Activated CD8-positive, alpha-beta memory T cell treated with anti-CD3 and anti-CD28 coated beads for 24 hours (primary cell): ENCODE data around the gene PRMT3.
"Not testable (repeated sequence)": the region's sequence is repeated elsewhere in the genome, so short reads cannot be mapped to it uniquely, and the experiment has no call there.

Experiments used
- DNase-seq: peaks from one replicate; pipeline ENCODE4 v3.0.0-alpha.2; 2020

The PRMT3 gene

DNA sequence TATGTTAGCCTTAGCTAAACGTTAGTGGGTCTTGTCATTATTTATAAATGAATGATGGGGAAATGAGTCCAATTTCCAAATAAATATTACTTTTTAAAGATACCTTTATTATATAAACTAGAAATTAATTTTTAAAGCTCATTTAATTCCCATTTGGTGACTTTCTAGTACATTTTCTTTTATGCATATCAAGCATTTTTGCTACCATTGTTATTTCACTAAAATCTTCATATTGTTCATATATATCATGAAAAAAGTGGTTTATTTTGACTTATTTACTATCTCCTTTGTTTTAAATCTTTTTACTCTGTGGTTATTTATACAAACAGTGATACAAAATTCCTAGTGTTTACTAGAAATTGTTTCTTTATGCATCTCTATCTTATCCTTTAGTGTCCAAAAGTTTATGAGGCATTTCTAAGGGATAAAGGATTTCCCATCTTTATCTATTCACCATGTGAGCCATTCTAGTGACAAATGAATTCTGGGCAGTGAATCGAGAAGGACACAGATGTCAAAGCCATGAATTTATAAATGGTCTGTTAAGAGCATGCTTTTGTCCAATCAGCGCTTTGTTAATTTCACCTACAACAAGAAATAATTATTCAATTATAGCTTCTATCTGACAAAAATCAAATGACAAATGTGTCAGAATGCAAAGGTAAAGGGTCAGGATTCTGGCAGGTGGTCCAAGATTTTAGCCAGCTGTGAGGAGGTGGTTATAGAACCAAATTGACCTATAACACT lies 70.6 kb downstream of the PRMT3 start:
- DNase-seq: no peak

DNA sequence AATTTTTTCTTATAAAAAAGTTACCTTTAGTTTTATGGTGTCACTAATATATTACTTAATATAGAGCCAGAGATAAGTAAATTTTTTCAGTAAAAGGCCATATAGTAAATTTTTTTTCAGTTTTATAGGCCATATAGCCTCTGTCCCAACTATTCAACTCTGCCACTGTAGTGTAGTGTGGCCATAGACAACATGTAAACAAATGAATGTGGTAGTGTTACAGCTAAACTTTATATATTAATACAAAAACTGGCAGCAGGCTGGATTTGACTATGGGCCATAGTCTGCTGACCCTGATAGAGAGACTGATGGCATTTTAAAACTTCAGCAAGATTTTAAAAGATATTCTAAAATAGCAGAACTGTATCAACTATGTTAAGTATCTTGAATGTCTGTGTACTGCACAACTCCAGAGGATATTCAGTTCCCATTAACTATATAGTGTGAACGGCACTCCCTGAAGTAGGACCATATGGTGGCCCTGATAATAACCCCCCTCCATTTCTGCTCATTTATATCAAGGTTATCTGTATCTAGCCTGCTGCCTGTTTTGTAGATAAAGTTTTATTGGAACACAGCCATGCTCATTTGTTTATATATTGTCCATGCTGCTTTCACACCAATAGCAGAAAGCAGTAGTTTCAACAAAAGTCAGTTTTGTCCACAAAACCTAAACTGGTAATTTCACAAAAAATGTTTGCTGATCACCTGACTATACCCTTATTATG lies 71.6 kb downstream of the PRMT3 start:
- no peak for DNase-seq

DNA sequence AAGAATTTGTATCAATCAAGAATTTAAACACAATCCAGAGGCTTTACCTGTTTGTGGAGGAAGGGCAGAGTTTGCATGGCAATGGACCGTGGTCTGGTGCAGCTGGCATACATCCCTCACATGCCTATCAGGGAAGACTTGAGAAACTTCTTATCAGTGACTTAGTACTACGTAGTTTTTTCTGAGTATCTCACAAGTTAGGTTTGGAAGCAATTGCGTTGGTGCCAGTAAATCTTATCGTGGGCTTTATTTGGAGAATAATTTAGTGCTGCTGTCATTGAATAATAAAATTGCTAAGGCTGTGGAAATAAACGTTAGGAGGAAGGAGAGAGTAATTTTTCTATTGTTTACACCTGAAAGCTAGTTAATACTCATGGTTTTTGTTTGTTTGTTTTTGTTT lies 72.3 kb downstream of the PRMT3 start:
- DNase-seq: no peak

DNA sequence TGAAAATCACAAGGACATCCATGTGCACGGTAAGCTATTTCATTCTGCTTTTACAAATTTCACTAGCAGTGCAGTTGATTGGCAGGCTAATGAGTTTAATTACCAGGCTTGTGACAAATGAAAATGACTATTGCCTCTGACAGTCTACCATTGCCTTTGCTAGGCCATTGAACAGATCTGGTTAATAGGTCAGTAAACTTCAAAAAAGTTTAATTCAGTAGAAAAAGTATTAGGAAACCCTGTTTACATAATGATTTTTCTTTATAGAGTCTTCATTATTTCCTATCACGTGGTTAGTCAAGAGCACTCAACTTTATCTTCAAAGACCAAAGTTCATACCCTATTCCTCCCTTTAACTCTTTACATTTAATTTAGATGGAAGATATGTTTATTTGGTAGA lies 77.0 kb downstream of the PRMT3 start:
- no peak for DNase-seq

DNA sequence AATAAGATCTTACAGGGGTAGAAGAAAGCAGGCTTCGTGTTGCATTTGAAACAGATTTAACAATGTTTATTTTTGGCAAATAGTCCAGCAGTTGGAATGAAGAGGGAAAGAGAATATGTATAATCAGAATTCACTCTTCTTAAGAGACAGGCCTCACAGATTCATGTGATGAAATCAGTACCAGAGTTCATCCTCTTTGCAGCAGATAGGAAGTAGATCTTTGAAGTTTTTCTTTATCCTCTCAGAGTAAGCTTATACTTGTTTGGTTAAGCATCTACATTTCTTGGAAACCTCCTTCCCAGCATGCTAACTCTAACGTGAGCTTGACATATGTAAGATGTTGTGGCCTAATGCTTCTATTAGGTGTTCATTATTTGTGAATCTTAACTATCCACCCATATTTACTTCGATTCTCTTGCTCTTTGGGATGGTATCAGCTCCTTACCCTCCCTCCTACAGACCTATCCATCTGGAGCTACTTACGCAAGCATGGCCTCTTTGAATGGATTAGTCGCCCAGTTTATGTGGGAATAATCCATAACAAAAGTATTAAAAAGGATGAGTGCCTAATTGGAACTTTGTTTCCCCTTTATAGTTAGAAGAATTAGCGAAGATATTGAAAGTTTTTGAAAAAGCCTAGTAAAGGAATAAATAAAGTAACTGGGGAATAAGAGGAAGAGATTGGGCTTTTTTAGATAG lies 80.1 kb downstream of the PRMT3 start:
- DNase-seq: no peak

DNA sequence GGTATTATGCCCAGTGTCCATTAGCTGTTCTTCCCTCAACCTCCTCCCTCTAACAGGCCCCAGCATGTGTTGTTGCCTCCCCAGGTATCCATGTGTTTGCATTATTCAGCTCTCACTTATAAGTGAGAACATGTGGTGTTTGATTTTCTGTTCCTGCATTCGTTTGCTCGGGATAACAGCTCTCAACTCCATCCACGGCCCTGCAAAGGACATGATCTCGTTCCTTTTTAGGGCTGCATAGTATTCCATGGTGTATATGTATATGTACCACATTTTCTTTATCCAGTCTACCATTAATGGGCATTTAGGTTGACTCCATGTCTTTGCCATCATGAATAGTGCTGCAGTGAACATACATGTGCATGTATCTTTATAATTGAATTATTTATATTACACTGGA lies 82.8 kb downstream of the PRMT3 start:
- DNase-seq: no peak

DNA sequence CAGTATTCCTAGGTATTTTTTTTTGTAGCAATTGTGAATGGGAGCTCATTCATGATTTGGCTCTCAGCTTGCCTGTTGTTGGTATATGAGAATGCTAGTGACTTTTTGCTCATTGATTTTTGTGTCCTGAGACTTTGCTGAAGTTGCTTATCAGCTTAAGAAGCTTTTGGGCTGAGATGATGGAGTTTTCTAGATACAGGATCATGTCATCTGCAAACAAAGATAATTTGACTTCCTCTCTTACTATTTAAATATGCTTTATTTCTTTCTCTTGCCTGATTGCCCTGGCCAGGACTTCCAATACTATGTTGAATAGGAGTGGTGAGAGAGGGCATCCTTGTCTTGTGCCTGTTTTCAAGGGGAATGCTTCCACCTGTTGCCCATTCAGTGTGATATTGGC lies 84.4 kb downstream of the PRMT3 start:
- not testable (repeated sequence) for DNase-seq

DNA sequence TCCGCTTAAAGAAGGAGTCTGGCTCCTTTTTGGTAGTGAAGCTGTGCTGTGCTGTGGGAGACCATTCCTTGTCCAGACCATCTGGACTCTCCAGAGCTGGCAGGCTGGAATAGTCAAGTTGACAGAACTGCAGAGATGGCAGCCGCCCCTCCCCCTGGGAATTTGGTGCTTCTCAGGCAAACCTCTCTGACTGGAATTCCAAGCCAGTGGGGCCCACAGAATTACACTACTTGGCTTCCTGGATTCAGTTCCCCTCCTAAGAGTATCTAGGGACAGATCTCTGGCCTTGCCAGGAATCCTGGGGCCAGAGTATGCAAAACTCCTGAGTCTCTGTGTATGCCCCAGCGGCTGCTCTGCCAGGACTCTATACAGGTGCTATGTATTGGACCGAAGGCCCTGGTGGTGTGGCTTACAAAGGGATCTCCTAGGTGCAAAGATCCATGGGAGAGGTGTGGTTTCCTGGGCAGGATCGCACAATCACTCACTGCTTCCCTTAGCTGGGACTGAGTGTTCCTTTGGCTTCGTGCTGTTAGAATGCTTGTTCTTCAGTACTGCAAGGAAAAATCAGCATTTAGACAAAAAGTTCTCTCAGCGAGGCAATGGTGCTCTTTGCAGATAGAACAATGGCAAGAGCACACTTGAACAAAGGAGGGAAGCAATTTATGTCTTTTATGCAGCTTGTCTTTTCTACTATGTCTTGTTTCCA lies 86.8 kb downstream of the PRMT3 start:
- no peak for DNase-seq

DNA sequence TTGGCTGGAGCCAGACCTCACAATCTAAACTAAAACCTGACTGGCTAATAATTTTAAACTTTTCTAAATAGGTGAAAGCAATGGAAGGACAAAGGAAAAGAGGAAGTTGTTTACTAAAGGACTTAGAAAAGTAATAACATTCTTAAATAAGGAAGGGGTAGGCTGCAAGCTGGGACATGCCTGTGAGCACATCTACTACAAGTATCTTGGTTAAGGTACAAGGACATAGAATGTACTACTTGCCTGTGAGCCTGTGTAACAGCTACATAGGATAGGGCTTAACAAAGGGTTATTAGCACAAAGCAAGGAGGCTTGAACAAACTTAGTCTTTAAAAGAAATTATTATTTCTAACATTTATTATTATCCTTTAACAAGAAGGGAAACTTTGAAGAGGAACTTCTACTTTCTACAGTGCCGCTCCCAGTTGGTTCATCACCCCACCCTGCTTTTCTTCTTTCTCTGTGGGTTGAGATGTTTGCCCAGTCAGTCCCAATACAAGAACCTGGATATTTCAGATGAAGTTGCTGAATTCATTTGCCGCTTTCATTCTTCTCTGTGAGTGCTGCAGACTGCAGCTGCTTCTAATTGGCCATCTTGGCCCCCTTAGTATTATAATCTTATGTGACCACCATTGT lies 87.5 kb downstream of the PRMT3 start:
- no peak for DNase-seq

DNA sequence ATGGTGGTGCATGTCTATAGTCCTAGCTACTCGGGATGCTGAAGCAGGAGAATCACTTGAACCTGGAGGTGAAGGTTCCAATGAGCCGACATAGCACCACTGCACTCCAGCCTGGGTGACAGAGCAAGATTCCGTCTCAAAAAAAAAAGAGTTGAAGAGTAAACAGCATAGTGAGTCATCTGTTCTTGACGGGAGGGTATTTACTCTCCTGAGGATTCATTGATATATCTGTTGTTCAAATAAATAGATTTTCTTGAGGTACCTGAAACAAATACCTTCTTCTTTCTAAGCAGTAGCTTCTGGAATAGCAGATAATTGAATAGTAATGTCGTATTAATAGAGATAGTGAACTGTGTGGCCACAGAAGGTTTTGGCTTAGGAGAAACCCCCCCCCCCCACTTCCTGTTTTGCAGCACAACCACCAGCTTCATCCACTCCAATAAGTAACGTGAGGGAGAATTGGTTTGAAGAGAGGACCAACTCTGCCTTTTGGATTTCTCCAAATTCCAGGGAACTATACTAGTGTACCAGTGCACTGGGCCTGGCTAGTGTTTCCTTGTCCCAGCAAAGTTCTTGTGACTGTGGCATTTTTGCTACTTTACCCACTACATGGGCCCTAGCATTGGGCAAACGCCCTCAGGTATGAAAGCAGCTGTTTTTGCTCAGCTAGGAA lies 90.0 kb downstream of the PRMT3 start:
- DNase-seq: no peak

DNA sequence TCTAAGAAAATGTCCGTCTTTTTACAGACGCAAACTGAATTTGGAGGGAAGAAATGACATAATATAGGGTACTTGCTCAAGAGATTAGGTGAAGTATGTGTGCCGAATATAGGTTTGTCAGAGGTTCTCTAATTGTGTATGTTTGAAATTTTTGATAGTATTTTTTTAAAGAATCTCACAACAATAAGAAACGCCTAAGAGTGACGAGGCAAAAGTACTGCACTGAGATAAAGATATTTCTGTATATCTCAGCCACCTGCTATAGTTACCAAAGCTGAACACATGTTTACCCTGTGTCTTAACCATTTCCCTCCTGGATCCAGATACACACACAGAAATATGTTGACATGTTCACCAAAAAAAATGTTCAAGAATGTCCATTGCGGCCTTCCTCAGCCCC lies 92.0 kb downstream of the PRMT3 start:
- no peak for DNase-seq

DNA sequence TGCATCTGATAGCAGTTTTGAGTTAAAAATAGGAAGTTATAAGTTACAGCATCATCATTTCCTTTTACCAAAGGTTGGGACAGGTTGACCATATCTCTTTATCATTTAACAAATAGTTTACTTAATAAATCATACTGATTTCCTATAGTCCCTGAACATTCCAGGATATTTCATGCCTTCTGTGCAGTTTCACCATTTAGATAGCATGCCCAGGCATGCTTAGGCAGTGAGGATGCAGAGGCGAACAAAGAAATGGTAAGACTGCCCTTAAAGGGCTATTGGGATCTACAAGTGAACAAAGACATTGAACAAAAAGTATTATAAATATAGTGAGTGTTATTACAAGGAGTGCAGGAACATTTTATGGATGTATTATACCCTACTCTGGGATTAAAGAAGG lies 96.4 kb downstream of the PRMT3 start:
- no peak for DNase-seq

DNA sequence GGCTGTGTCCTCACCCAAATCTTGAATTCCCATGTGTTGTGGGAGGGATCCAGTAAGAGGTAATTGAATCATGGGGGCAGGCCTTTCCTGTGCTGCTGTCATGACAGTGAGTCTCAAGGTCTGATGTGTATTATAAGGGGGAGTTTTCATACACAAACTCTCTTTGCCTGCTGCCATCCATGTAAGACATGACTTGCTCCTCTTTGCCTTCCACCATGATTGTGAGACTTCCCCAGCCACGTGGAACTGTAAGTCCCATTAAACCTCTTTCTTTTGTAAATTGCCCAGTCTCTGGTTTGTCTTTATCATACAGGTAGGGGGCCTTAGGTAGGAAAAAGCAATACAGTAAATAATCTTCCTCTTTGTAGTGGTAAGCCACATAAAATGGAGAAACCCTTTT lies 96.9 kb downstream of the PRMT3 start:
- not testable (repeated sequence) for DNase-seq

DNA sequence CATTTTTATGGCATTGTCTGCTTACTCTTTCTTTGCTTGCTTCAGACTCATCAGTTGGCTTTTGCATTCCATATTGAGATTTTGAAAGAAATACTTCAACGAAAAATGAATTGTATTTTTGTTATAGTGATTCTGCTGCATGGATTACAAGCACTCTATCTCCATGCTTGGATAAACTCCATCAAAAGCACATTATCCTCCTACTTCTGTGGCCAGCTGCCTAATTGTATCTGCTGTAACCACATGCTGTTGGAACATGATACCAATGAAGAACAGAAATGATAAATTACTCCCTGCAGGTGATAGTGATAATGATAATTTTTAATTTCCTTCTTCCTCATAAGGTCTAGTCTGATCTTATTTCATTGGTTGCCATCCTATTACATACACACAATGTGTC lies 100.8 kb downstream of the PRMT3 start:
- no peak for DNase-seq

DNA sequence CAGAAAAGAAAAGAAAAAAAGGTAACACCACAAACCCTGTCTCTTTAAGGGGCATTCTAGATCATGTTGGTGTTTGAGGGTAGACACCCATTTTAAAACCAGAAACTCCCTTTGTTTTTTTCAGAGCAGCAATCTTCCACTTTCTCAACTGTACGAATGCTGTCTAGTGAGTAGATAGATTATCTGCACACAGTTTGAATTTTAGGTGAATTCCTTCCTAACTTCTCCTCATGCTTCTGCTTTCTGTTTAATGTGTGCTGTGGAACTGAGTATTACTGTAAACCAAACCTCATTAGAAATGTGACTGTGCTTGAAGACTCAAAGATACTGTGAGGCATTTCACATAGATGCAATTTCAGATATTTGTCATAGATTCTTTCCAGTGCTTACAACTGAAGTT lies 102.4 kb downstream of the PRMT3 start:
- DNase-seq: no peak

DNA sequence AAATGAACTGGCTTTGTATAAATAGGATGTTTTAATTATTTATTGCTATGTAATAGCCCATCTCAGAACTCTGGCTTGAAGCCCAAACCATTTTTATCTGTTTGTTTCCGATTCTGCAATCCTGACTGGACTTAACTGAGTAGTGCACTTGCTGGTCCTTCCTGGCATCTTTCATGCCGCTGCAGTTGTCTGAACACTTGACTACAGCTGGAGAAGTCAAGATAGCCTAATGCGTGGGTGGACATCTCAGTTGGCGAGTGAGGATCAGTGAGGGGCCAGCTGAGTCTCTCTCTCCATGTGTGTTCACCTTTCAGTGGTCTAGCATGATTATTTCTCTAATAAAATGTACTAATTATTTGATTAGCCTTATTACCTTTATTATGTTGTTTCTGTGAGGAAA lies 105.8 kb downstream of the PRMT3 start:
- no peak for DNase-seq

DNA sequence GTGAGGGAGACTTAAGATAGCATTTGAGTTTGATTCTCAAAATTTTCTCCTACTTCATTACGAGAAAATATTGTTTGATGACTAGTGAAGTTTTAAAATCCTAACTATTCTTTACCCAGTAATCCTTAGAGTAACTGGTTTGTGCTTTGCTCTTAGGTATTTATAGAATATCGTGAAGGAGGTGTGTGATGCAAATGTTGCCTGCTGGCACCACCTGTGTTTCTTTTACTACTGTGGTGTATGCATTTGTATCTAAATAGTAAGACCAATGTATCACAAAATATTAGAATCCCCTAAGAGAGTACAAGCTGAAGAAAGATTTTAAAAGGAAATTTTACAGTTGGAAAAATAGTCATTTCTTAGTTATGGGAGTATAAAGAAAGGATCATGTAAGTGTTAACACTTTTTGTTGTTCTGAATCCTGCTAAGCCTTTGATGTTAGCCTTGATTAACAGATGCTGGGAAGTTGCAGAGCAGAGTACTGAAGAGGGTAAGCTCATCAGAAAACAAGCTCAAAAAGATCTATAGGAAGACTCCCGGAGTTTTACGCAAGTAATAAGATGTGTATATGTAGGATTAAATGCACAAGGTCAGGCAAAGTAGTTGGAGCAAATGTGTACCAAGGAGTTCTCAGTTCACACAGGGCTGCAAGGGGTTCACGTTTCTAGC lies 109.7 kb downstream of the PRMT3 start:
- DNase-seq: no peak

DNA sequence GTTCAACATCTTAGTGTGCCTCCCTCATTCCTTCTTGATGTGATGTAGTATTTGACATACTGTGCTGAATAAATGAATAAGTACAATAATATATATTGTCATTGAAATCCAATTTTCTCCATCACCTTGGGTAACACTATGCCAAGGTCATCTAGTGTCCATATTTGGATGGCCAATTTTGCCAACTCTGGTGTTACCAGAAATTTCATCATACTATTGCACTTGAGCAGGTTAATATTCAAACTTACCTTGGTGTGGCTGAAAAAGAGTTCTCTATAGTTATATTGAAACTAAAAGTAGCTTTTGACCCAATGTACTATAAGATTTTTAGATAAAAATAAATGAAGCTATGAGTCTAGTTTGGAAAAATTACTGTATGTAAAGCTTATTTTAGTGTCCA lies 113.7 kb downstream of the PRMT3 start:
- DNase-seq: no peak

DNA sequence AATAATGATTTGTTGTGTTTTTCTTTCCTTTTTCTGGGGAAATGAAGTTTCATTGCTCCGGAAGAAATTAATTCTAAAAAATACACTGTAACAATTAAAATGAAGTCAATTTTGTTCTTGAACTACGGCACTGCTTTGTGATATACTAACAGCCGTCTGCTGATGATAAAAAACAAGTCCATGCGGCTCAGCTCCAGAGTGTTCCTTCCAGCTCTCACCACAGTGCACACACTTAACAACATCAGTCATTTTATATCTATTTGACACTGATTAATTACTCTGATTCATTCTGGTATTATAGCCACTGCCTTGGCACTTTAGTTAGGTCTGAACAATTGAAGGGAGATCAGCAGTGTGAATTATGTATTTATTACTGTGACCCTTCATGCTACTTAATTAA lies 114.5 kb downstream of the PRMT3 start:
- no peak for DNase-seq

DNA sequence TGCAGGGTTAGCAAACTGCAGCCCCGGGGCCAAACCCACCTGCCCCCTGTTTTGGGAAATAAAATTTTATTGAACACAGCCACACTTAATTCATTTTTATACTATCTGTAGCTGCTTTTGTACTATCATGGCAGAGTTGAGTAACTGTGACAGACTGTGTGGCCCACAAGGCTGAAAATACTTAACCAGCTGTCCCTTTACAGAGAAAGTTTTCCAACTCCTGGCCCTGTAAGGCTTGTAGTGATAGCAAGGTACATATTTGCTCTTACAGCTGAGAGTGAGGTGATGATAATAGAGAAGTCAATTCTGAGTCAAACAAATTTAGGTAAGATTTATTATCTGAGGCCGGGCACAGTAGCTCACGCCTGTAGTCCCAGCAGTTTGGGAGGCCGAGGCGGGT lies 124.5 kb downstream of the PRMT3 start:
- no peak for DNase-seq

DNA sequence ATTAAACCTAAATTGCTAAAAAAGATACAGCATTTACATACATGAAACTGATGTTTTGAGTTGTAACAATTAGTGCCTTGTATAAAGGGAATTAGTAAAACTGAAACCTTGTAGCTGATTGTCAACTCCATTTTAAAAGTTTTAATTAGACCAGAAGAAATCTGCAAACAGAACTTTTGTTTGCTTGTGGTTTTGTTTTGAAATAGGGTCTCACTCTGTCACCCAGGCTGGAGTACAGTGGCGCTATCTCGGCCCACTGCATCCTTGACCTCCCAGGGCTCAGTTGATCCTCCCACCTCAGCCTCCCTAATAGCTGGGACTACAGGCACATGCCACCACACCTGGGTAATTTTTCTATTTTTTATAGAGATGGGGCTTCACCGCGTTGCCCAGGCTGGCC lies 125.4 kb downstream of the PRMT3 start:
- no peak for DNase-seq

DNA sequence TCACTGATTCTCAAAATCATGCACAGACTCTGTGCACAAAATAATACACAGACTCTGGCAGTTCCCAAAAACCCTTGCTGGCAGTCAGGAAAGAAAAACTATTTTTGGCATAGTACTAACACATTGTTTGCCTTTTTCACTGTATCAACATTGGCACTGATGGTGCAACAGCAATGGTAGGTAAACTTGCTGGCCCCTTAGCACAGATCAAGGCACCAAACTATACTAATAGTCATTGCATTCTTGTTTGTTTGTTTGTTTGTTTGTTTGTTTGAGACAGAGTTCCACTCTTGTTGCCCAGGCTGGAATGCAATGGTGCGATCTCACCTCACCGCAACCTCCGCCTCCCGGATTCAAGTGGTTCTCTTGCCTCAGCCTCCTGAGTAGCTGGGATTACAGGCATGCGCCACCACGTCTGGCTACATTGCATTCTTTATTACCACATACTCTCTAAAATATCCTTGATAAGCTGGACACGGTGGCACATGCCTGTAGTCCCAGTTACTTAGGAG lies 130.9 kb downstream of the PRMT3 start:
- no peak for DNase-seq
